ENCODE results near the gene CEPT1.

DNA sequence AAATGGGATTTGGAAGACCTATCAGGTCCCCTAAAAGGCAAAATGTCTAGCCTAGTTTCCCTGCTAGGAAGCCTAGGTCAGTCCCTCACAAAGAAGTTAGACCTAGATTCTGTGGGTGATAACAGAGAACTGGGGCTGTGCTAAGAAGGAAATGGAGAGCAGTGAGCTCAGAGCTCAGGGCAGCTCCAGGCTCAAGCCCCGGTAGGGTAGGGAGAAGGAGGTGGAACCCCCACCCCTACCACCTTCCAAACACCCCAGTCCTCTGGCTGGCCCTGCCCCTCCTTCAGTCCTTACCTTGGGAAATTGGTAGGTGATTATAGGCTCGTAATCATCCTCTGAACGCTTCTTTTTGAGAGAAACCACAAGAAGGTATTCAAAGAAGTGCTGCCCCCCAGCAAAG, 59.3 kb downstream of the CEPT1 start:
- TF ChIP-seq, protein P1, sequence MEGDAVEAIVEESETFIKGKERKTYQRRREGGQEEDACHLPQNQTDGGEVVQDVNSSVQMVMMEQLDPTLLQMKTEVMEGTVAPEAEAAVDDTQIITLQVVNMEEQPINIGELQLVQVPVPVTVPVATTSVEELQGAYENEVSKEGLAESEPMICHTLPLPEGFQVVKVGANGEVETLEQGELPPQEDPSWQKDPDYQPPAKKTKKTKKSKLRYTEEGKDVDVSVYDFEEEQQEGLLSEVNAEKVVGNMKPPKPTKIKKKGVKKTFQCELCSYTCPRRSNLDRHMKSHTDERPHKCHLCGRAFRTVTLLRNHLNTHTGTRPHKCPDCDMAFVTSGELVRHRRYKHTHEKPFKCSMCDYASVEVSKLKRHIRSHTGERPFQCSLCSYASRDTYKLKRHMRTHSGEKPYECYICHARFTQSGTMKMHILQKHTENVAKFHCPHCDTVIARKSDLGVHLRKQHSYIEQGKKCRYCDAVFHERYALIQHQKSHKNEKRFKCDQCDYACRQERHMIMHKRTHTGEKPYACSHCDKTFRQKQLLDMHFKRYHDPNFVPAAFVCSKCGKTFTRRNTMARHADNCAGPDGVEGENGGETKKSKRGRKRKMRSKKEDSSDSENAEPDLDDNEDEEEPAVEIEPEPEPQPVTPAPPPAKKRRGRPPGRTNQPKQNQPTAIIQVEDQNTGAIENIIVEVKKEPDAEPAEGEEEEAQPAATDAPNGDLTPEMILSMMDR (IDR thresholded peaks at IDR 0.05) = no peak
- TF ChIP-seq POLR2A (IDR thresholded peaks at IDR 0.05) = no peak

All from thyroid gland (tissue), 4 donors.